Measurements from ENCODE around the gene IFNA4.
"Not testable (repeated sequence)": the region's sequence is repeated elsewhere in the genome, so short reads cannot be mapped to it uniquely, and the experiment has no call there.

- TF ChIP-seq PAX5 (IDR thresholded peaks at IDR 0.05; ENCODE audit: insufficient read depth, low read length, severe bottlenecking); POLR2A (IDR thresholded peaks at IDR 0.05; ENCODE audit: low read depth, low read length); POLR2AphosphoS5 (IDR thresholded peaks at IDR 0.05; ENCODE audit: low read depth, low read length): not testable (repeated sequence)
These were observed 19.7 kb upstream of the IFNA4 start, which contains the start of gene IFNA10 for GRCh38 chr9:21207043-21207442.

All from GM12891 (cell line).